ENCODE data around the gene DDX4. TPM values are rescaled to one million over a fixed set of nuclear protein-coding genes. Genes with fewer than 3 reads are reported as not detected.

Gene DDX4
- total and polyA plus RNA-seq, 8 donors = 0.02 to 0.56 (median 0.11) TPM; not detected in 2

- FAIRE-seq = no peak
- intact Hi-C loops (cut with DNase I) = no loop called here
- ATAC-seq = no peak
- no peak for TF ChIP-seq CTCF (IDR thresholded peaks at IDR 0.05)
- Histone ChIP-seq H3K4me1 (no peaks in the 10 kb centered on the region), H3K9me3 (no peaks in the 10 kb centered on the region), H3K4me3 (no peak overlapping the region), H3K27ac (no peak overlapping the region), H3K36me3 (no peaks in the 10 kb centered on the region), H3K27me3 (no peaks in the 10 kb centered on the region)
- WGBS, 2 donors = 85 to 87% methylated on average over 4 of the region's 4 CpGs
- DNase-seq = no peak
These were observed 119.4 kb downstream of the DDX4 start for GRCh38 chr5:55857247-55857640.

GRCh38 chr5:55858104-55858503 lies 120.2 kb downstream of the DDX4 start:
- intact Hi-C loops (cut with DNase I) = no loop called here

GRCh38 chr5:55860288-55860687 lies 122.4 kb downstream of the DDX4 start:
- ATAC-seq (no peak), DNase-seq (no peak), FAIRE-seq (no peak)
- Histone ChIP-seq H3K4me1 (no peaks in the 10 kb centered on the region), H3K36me3 (no peaks in the 10 kb centered on the region), H3K27ac (no peak overlapping the region), H3K4me3 (no peak overlapping the region), H3K9me3 (no peaks in the 10 kb centered on the region), H3K27me3 (no peaks in the 10 kb centered on the region)
- WGBS, 2 donors = 64 to 80% methylated on average over 3 of the region's 3 CpGs
- no peak for TF ChIP-seq CTCF (IDR thresholded peaks at IDR 0.05)
- intact Hi-C loops (cut with DNase I) = no loop called here

More at GRCh38 chr5:55858104-55858503, 120.2 kb downstream of the DDX4 start:
- Histone ChIP-seq H3K27me3 (no peaks in the 10 kb centered on the region), H3K27ac (no peak overlapping the region), H3K4me3 (no peak overlapping the region), H3K9me3 (no peaks in the 10 kb centered on the region), H3K36me3 (no peaks in the 10 kb centered on the region), H3K4me1 (no peaks in the 10 kb centered on the region)
- FAIRE-seq (no peak), DNase-seq (no peak), ATAC-seq (no peak)
- TF ChIP-seq CTCF (IDR thresholded peaks at IDR 0.05) = no peak
- WGBS, 2 donors = 83 to 86% methylated on average over 2 of the region's 2 CpGs

GRCh38 chr5:55860709-55861108 lies 122.8 kb downstream of the DDX4 start:
- no peaks in the 10 kb centered on the region for H3K27me3 ChIP-seq
- intact Hi-C loops (cut with DNase I) = no loop called here
- DNase-seq (no peak), ATAC-seq (no peak), FAIRE-seq (no peak)
- no peaks in the 10 kb centered on the region for H3K36me3 ChIP-seq
- H3K27ac ChIP-seq = no peak overlapping the region
- WGBS, 2 donors = 74 to 84% methylated on average over 4 of the region's 4 CpGs
- TF ChIP-seq CTCF (IDR thresholded peaks at IDR 0.05) = no peak
- no peak overlapping the region for H3K4me3 ChIP-seq
- no peaks in the 10 kb centered on the region for H3K4me1 ChIP-seq
- no peaks in the 10 kb centered on the region for H3K9me3 ChIP-seq

- no peaks in the 10 kb centered on the region for H3K4me1 ChIP-seq
- H3K27me3 ChIP-seq = no peaks in the 10 kb centered on the region
- no peak for FAIRE-seq
- 87 to 92% methylated on average over 9 of the region's 9 CpGs for WGBS, 2 donors
- no peaks in the 10 kb centered on the region for H3K9me3 ChIP-seq
- TF ChIP-seq CTCF (IDR thresholded peaks at IDR 0.05) = no peak
- H3K27ac ChIP-seq = no peak overlapping the region
- no peak for DNase-seq
- intact Hi-C loops (cut with DNase I) = no loop called here
- peak in 1 of 4 donors; percentile 42 for ATAC-seq
- no peaks in the 10 kb centered on the region for H3K36me3 ChIP-seq
- no peak overlapping the region for H3K4me3 ChIP-seq
These were observed 127.0 kb downstream of the DDX4 start for GRCh38 chr5:55864606-55865541.
